WERI-Rb-1 (cell line): ENCODE results near the gene AGAP1.

ENCODE experiments used
- DNase-seq: peaks from one replicate; pipeline ENCODE4 v3.0.0-alpha.2; 2020
- H3K27ac ChIP-seq: fragments of 250-450 bp; sonication (Bioruptor Pico); 2 replicates; pipeline ENCODE4 v1.5.1; 2020; ENCODE audit warnings: mild to moderate bottlenecking, moderate library complexity
- H3K27me3 ChIP-seq: fragments of 250-450 bp; sonication (Bioruptor Pico); 2 replicates; pipeline ENCODE4 v1.5.1; 2021; ENCODE audit warnings: mild to moderate bottlenecking, low read depth, moderate library complexity; ENCODE audit not compliant: insufficient read depth, severe bottlenecking
- H3K36me3 ChIP-seq: fragments of 250-450 bp; sonication (Bioruptor Pico); 2 replicates; pipeline ENCODE4 v1.5.1; 2020; ENCODE audit warnings: mild to moderate bottlenecking, moderate library complexity
- H3K4me3 ChIP-seq: 2 replicates; pipeline ENCODE4 v1.5.1; 2011; ENCODE audit warnings: low read depth, mild to moderate bottlenecking, control low read depth, low read length
- H3K9me3 ChIP-seq: fragments of 250-450 bp; sonication (Bioruptor Pico); 2 replicates; pipeline ENCODE4 v1.5.1; 2021; ENCODE audit warnings: mild to moderate bottlenecking, moderate library complexity; ENCODE audit not compliant: severe bottlenecking
- CTCF ChIP-seq: IDR thresholded peaks from 2 replicates; pipeline ENCODE4 v1.5.1; 2011; ENCODE audit warnings: low read depth, mild to moderate bottlenecking, control low read depth, inconsistent platforms, low read length

Gene AGAP1

DNA sequence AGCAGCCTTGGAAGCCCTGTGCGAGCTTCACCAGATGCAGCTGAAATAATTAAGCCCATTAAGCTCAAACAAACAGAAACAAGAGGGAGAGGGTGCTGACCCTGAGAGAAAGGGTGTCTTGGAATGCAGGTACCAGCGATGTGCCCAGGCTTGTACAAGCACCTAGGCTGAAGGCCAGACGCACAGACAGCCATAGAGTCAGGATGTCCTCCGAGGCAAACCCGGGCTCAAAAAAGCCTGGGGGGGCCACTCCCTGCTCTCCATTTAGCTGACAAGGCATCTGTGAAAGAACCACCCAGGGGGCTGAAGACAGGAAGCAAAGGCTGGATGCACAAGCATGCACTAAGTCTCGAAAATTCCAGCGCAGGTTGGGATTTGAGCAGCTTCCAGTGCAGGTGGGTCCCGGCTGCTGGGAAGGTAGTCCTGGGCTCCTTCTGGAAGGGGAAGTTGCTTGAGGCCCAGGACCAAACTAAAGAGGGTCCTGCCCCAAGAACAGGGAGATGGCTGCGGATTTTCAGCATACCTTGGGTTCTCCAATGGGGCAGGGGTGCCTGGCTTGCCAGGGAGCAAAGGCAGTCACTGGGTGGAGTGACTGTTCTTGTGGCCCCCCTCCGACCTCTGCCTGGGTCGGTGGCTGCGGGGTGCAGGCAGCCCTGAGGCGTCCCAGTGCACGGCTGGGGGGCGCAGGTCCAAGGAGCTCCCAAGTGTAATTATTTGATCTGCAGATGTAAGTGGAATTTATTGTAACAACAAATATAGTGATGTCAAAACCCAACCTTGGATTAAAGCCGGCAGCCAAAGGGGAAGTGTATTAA is 668.4 kb downstream of the AGAP1 start:
- Histone ChIP-seq H3K36me3 (no peaks in the 10 kb centered on the region), H3K27ac (no peak overlapping the region), H3K4me3 (no peak overlapping the region), H3K9me3 (peaks cover 3% of the 10 kb centered on the region), H3K27me3 (peaks cover 81% of the 10 kb centered on the region)
- no peak for TF ChIP-seq CTCF
- DNase-seq, result no peak

DNA sequence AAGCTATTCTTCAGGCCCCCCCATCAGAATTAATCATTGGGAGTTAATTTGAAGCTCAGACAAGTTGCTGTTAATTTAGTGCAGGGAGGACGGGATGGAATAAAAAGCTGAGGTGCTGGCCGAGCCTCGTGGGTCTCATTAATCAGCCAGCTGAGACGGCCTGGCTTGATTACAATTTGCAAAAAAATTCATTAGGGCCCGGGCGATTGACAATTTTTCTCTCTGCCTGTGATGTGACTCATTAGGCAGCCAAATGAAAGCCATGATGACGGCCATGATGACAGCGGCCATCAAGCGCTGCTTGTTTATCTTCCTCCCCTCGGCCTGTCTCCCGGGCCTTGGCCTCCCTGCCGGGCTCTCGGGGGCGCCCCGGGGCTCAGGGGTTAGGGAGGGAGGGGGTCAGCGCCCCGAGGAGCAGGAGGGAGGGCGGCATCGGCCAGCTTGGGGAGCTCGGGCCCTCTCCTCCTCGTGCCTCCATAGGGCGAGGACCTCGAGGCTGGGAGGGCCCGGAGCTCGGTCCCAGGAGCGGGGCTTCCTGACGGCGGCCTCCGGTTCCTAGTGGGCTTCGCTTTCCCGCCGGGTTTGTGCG is 669.1 kb downstream of the AGAP1 start:
- no peak for DNase-seq
- Histone ChIP-seq H3K36me3 (no peaks in the 10 kb centered on the region), H3K9me3 (peaks cover 3% of the 10 kb centered on the region), H3K27me3 (peaks cover 81% of the 10 kb centered on the region), H3K27ac (no peak overlapping the region), H3K4me3 (no peak overlapping the region)
- TF ChIP-seq CTCF, result no peak

- no peak for TF ChIP-seq CTCF
- Histone ChIP-seq H3K4me3 (no peak overlapping the region), H3K36me3 (no peaks in the 10 kb centered on the region), H3K9me3 (peaks cover 3% of the 10 kb centered on the region), H3K27ac (no peak overlapping the region), H3K27me3 (peaks cover 81% of the 10 kb centered on the region)
- no peak for DNase-seq
Observed at GRCh38 chr2:236163471-236164200, 669.8 kb downstream of the AGAP1 start.

DNA sequence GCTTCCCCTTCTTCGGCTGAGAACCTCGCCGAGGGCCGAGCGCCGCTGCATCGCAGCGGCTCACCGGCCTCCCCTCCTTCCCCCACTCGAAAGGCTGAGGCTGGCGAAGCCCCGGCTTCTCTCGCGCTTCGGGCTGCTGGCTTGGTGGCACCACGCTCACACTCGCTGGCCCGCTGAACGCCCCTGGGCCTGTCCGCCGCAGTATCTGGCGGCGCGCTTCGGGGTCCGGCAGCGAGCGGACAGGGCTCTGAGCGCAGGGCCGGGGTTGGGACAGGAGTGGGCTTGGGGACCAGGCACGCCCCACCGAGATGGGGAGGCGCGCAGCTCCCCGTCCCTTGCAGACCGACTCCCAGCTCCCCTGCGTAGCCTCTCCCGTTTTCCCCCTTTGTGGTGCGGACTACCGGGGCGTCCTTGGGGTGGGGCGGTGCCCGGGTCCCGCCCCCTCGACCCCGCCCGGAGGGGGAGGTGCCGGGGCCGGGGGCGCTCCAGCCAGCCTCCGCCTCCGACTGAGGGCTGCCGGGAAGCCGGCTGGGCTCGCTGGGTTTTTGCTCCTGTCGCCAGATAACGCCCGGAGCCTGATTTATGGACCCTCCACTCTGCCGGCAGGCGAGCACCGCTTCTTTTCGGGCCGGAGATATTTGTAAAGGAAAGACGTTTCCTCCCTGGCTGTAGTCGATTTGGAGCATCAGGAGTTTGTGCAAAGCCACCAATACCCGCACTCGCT is 670.5 kb downstream of the AGAP1 start:
- DNase-seq, result no peak
- Histone ChIP-seq H3K36me3 (no peaks in the 10 kb centered on the region), H3K9me3 (peaks cover 3% of the 10 kb centered on the region), H3K27me3 (peaks cover 81% of the 10 kb centered on the region), H3K4me3 (no peak overlapping the region), H3K27ac (no peak overlapping the region)
- no peak for TF ChIP-seq CTCF

GRCh38 chr2:236164925-236165841 is 671.3 kb downstream of the AGAP1 start:
- DNase-seq, result no peak
- Histone ChIP-seq H3K27me3 (peaks cover 82% of the 10 kb centered on the region), H3K9me3 (peaks cover 3% of the 10 kb centered on the region), H3K27ac (no peak overlapping the region), H3K36me3 (no peaks in the 10 kb centered on the region), H3K4me3 (no peak overlapping the region)
- TF ChIP-seq CTCF, result no peak
